Suprapubic skin (tissue), 4 donors: ENCODE data around the gene EYS.

Experiments used
- EP300 ChIP-seq: sonication (generic); formaldehyde crosslinking; IDR thresholded peaks from one replicate; pipeline ENCODE4 v1.6.1; 2017; ENCODE audit warnings: antibody characterized with exemption
- POLR2A ChIP-seq, 2 donors: fragments of 450-650 bp; IDR thresholded peaks; one replicate each; pipeline ENCODE4 v1.6.1; 2017; ENCODE audit warnings: antibody characterized with exemption in 2 of 2, mild to moderate bottlenecking in 2 of 2, moderate library complexity in 2 of 2
- POLR2AphosphoS5 ChIP-seq, 3 donors: sonication (generic); formaldehyde crosslinking; IDR thresholded peaks; one replicate each; pipeline ENCODE4 v1.6.1; 2017; ENCODE audit warnings: antibody characterized with exemption in 3 of 3
- TF ChIP-seq, protein P1 (sequence below), 2 donors: fragments of 200-600 bp in 1 of 2; fragments of 450-650 bp in 1 of 2; sonication (generic) in 1 of 2; IDR thresholded peaks; one replicate each; pipeline ENCODE4 v1.5.1; 2016 to 2019; ENCODE audit warnings: antibody characterized with exemption in 2 of 2, mild to moderate bottlenecking in 1 of 2, moderate library complexity in 1 of 2

DNA sequence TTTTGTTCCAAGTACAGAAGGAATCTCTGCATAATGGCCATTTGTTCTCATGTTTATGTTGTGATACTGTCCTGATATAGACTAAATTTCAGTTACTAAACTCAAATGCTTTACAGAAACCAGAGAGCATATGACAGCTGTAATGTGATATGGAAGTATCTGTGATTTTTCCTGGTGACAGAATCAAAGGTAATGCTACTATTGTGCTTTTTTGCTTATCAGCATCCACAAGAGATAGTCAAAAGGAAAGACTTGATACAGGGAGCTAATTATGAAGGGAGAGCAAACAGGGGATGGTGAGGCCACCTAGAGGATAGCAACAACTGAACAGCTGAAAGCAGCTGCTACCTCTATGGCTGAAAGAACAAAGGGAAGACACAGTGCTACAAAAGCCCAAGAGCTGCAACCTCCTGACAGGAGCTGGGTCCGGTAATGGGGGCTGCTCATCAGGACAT is 1890.0 kb downstream of the EYS start:
- TF ChIP-seq, protein P1, sequence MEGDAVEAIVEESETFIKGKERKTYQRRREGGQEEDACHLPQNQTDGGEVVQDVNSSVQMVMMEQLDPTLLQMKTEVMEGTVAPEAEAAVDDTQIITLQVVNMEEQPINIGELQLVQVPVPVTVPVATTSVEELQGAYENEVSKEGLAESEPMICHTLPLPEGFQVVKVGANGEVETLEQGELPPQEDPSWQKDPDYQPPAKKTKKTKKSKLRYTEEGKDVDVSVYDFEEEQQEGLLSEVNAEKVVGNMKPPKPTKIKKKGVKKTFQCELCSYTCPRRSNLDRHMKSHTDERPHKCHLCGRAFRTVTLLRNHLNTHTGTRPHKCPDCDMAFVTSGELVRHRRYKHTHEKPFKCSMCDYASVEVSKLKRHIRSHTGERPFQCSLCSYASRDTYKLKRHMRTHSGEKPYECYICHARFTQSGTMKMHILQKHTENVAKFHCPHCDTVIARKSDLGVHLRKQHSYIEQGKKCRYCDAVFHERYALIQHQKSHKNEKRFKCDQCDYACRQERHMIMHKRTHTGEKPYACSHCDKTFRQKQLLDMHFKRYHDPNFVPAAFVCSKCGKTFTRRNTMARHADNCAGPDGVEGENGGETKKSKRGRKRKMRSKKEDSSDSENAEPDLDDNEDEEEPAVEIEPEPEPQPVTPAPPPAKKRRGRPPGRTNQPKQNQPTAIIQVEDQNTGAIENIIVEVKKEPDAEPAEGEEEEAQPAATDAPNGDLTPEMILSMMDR (IDR thresholded peaks at IDR 0.05) = no peak
- TF ChIP-seq POLR2A (IDR thresholded peaks at IDR 0.05) = no peak
- no peak for TF ChIP-seq POLR2AphosphoS5 (IDR thresholded peaks at IDR 0.05)
- TF ChIP-seq EP300 = no peak
